Ovary (tissue), 3 donors: ENCODE data around the gene PSTPIP1.

Experiments used
- EP300 ChIP-seq: sonication (generic); formaldehyde crosslinking; IDR thresholded peaks from one replicate; pipeline ENCODE4 v1.6.1; 2017; ENCODE audit warnings: antibody characterized with exemption
- POLR2A ChIP-seq: fragments of 450-650 bp; IDR thresholded peaks from one replicate; pipeline ENCODE4 v1.6.1; 2017; ENCODE audit warnings: antibody characterized with exemption, mild to moderate bottlenecking, moderate library complexity
- TF ChIP-seq, protein P1 (sequence below), 3 donors: fragments of 450-650 bp in 2 of 3; fragments of 200-600 bp in 1 of 3; IDR thresholded peaks; one replicate each; pipeline versions ENCODE4 v1.5.1 to v1.8.0; 2016 to 2022; ENCODE audit warnings: antibody characterized with exemption in 3 of 3, mild to moderate bottlenecking in 1 of 3
- donor health status: DM: no; HTN: no; CAD: no.

DNA sequence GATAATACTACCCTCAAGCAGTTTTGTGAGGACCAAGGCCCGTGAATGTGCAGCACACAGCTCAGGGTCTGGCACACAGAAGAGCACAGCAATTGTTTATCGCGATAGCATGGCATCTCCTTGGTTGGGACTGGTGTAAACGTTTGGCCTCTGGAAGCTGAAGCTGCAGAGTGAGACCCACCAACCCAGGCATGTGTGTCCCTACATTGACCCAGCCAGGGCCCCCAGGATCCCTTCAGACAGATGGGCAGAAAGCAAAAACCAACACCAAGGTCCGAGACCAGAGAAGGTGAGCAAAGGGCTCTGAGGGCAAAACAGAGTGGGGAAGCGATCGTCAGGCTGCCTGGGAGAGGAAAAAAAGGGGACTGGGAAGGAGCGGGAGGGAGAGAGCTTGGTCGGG lies 12.6 kb upstream of the PSTPIP1 start:
- TF ChIP-seq, protein P1, sequence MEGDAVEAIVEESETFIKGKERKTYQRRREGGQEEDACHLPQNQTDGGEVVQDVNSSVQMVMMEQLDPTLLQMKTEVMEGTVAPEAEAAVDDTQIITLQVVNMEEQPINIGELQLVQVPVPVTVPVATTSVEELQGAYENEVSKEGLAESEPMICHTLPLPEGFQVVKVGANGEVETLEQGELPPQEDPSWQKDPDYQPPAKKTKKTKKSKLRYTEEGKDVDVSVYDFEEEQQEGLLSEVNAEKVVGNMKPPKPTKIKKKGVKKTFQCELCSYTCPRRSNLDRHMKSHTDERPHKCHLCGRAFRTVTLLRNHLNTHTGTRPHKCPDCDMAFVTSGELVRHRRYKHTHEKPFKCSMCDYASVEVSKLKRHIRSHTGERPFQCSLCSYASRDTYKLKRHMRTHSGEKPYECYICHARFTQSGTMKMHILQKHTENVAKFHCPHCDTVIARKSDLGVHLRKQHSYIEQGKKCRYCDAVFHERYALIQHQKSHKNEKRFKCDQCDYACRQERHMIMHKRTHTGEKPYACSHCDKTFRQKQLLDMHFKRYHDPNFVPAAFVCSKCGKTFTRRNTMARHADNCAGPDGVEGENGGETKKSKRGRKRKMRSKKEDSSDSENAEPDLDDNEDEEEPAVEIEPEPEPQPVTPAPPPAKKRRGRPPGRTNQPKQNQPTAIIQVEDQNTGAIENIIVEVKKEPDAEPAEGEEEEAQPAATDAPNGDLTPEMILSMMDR (IDR thresholded peaks at IDR 0.05): no peak
- TF ChIP-seq POLR2A: no peak
- no peak for TF ChIP-seq EP300
